H9 (cell line): Measurements from ENCODE around the gene ACTN4. TPM values are rescaled to one million over a fixed set of nuclear protein-coding genes. Genes with fewer than 3 reads are reported as not detected.
"Not testable (repeated sequence)": the region's sequence is repeated elsewhere in the genome, so short reads cannot be mapped to it uniquely, and the experiment has no call there.

Experiments used
- DNase-seq: peaks from one replicate; pipeline ENCODE4 v3.0.0-alpha.2; 2017
- H2AFZ ChIP-seq: one replicate; pipeline ENCODE4 v1.6.1; 2013; ENCODE audit warnings: mild to moderate bottlenecking, low read length, control low read depth, moderate library complexity
- H2AK5ac ChIP-seq: 2 replicates; pipeline ENCODE4 v1.6.1; 2013; ENCODE audit warnings: low read length, control low read depth, mixed read lengths; ENCODE audit not compliant: insufficient read length
- H2BK120ac ChIP-seq: one replicate; pipeline ENCODE4 v1.6.1; 2013; ENCODE audit warnings: low read depth, mild to moderate bottlenecking, low read length, control low read depth, inconsistent platforms; ENCODE audit not compliant: poor library complexity, severe bottlenecking
- H2BK12ac ChIP-seq: 2 replicates; pipeline ENCODE4 v1.6.1; 2013; ENCODE audit warnings: low read length, control low read depth, mixed read lengths, low read depth; ENCODE audit not compliant: insufficient read length
- H2BK15ac ChIP-seq: 2 replicates; pipeline ENCODE4 v1.6.1; 2013; ENCODE audit warnings: low read depth, low read length, control low read depth
- H2BK20ac ChIP-seq: one replicate; pipeline ENCODE4 v1.6.1; 2013; ENCODE audit warnings: low read depth, mild to moderate bottlenecking, low read length, control low read depth, inconsistent platforms; ENCODE audit not compliant: poor library complexity, severe bottlenecking
- H2BK5ac ChIP-seq: 2 replicates; pipeline ENCODE4 v1.6.1; 2013; ENCODE audit warnings: low read length, control low read depth, mixed read lengths; ENCODE audit not compliant: insufficient read length
- H3K14ac ChIP-seq: 2 replicates; pipeline ENCODE4 v1.6.1; 2013; ENCODE audit warnings: low read length, control low read depth; ENCODE audit not compliant: insufficient read depth
- H3K18ac ChIP-seq: 2 replicates; pipeline ENCODE4 v1.6.1; 2013; ENCODE audit warnings: low read depth, mild to moderate bottlenecking, mixed read lengths, low read length, control low read depth; ENCODE audit not compliant: insufficient read length
- H3K23ac ChIP-seq: 2 replicates; pipeline ENCODE4 v1.6.1; 2013; ENCODE audit warnings: low read length, control low read depth, mixed read lengths, low read depth; ENCODE audit not compliant: insufficient read length
- H3K23me2 ChIP-seq: 2 replicates; pipeline ENCODE4 v1.6.1; 2013; ENCODE audit warnings: low read depth, mild to moderate bottlenecking, mixed read lengths, low read length, control low read depth; ENCODE audit not compliant: insufficient read length, poor library complexity, severe bottlenecking
- H3K27ac ChIP-seq: 2 replicates; pipeline ENCODE4 v1.5.1; 2013; ENCODE audit warnings: low read length, control low read depth, mixed read lengths, low read depth; ENCODE audit not compliant: insufficient read length
- H3K27me3 ChIP-seq: 2 replicates; pipeline ENCODE4 v1.6.1; 2013; ENCODE audit warnings: low read length, control low read depth, inconsistent platforms; ENCODE audit not compliant: insufficient read depth
- H3K4ac ChIP-seq: 2 replicates; pipeline ENCODE4 v1.6.1; 2013; ENCODE audit warnings: low read depth, mild to moderate bottlenecking, control low read depth, inconsistent platforms, low read length, moderate library complexity
- H3K4me1 ChIP-seq: 2 replicates; pipeline ENCODE4 v1.6.1; 2013; ENCODE audit warnings: low read length, control low read depth, inconsistent platforms; ENCODE audit not compliant: insufficient read depth
- H3K4me2 ChIP-seq: 2 replicates; pipeline ENCODE4 v1.6.1; 2013; ENCODE audit warnings: low read length, control low read depth, mixed read lengths; ENCODE audit not compliant: insufficient read length, insufficient read depth
- H3K56ac ChIP-seq: 2 replicates; pipeline ENCODE4 v1.6.1; 2013; ENCODE audit warnings: low read depth, mild to moderate bottlenecking, mixed read lengths, low read length, control low read depth; ENCODE audit not compliant: insufficient read length
- H3K79me1 ChIP-seq: 2 replicates; pipeline ENCODE4 v1.6.1; 2013; ENCODE audit warnings: low read depth, mild to moderate bottlenecking, moderate library complexity, low read length, control low read depth, inconsistent platforms; ENCODE audit not compliant: insufficient read depth, poor library complexity, severe bottlenecking
- H3K79me2 ChIP-seq: 2 replicates; pipeline ENCODE4 v1.6.1; 2013; ENCODE audit warnings: low read length, control low read depth, inconsistent platforms; ENCODE audit not compliant: insufficient read depth
- H3K9ac ChIP-seq: 2 replicates; pipeline ENCODE4 v1.6.1; 2013; ENCODE audit warnings: low read length, control low read depth, mixed read lengths; ENCODE audit not compliant: insufficient read length; ENCODE audit errors: extremely low read depth
- H3K9me3 ChIP-seq: one replicate; pipeline ENCODE4 v1.6.1; 2013; ENCODE audit warnings: low read depth, low read length, inconsistent platforms; ENCODE audit not compliant: control insufficient read depth
- H3T11ph ChIP-seq: one replicate; pipeline ENCODE4 v1.6.1; 2013; ENCODE audit warnings: mild to moderate bottlenecking, low read length, control low read depth, inconsistent platforms
- H4K20me1 ChIP-seq: one replicate; pipeline ENCODE4 v1.6.1; 2013; ENCODE audit not compliant: control insufficient read depth, insufficient read length, insufficient read depth
- H4K5ac ChIP-seq: 2 replicates; pipeline ENCODE4 v1.6.1; 2013; ENCODE audit warnings: low read depth, mild to moderate bottlenecking, mixed read lengths, low read length, control low read depth; ENCODE audit not compliant: insufficient read length
- H4K8ac ChIP-seq: replicated peaks from 2 replicates; pipeline ENCODE4 v1.6.1; 2013; ENCODE audit warnings: low read length, control low read depth, mixed read lengths, low read depth; ENCODE audit not compliant: insufficient read length
- H4K91ac ChIP-seq: 2 replicates; pipeline ENCODE4 v1.6.1; 2013; ENCODE audit warnings: low read depth, mild to moderate bottlenecking, moderate library complexity, mixed read lengths, low read length, control low read depth; ENCODE audit not compliant: insufficient read length
- H3K27ac Mint-ChIP-seq, 3 experiments: 2 replicates in 2 of 3; 3 replicates in 1 of 3; pipeline ENCODE4 v1.8.0; 2020 to 2021; ENCODE audit warnings: mixed read lengths in 3 of 3, mild to moderate bottlenecking in 1 of 3, moderate library complexity in 1 of 3
- H3K27me3 Mint-ChIP-seq: 2 replicates; pipeline ENCODE4 v1.8.0; 2021; ENCODE audit warnings: low read depth, mild to moderate bottlenecking, moderate library complexity, mixed read lengths
- H3K36me3 Mint-ChIP-seq, 3 experiments: 2 replicates in 2 of 3; 3 replicates in 1 of 3; pipeline ENCODE4 v1.8.0; 2020 to 2021; ENCODE audit warnings: low read depth in 3 of 3, mixed read lengths in 3 of 3; ENCODE audit not compliant: insufficient read depth in 1 of 3
- H3K4me1 Mint-ChIP-seq, 2 experiments: 2 replicates each; pipeline ENCODE4 v1.8.0; 2020; ENCODE audit warnings: mixed read lengths in 2 of 2
- H3K4me3 Mint-ChIP-seq, 2 experiments: 2 replicates in 1 of 2; 3 replicates in 1 of 2; pipeline ENCODE4 v1.8.0; 2020 to 2021; ENCODE audit warnings: mild to moderate bottlenecking in 2 of 2, mixed read lengths in 2 of 2, moderate library complexity in 1 of 2
- H3K9me3 Mint-ChIP-seq, 2 experiments: 2 replicates in 1 of 2; 3 replicates in 1 of 2; pipeline ENCODE4 v1.8.0; 2020; ENCODE audit warnings: mild to moderate bottlenecking in 2 of 2, mixed read lengths in 2 of 2, moderate library complexity in 1 of 2
- CTCF ChIP-seq: fragments of 200-600 bp; sonication (generic); conservative IDR thresholded peaks from 3 replicates; pipeline ENCODE4 v1.8.0; 2021; ENCODE audit warnings: antibody characterized with exemption, mild to moderate bottlenecking
- WGBS: extraction: QIAGEN DNeasy Blood & Tissue Kit; methylation state at CpG from one replicate; pipeline ENCODE4 v1.1.7; 2013; ENCODE audit warnings: missing lambda C conversion rate, low lambda C conversion rate, mixed read lengths; ENCODE audit not compliant: insufficient read length; ENCODE audit errors: extremely low coverage; 5-methylcytosine and 5-hydroxymethylcytosine counted together
- total RNA-seq: library from RNA; stranded (reverse); gene quantifications from 2 replicates; pipeline ENCODE4 v1.2.1, GENCODE V29; 2021

The ACTN4 gene
- total RNA-seq, 1 experiment from 2014 or later = 369 TPM

- H2BK120ac ChIP-seq = no peak overlapping the region
- H4K8ac ChIP-seq = no peak overlapping the region
- no peaks in the 10 kb centered on the region for H3K4me1 ChIP-seq
- H4K5ac ChIP-seq = no peak overlapping the region
- H3K79me1 ChIP-seq = no peaks in the 10 kb centered on the region
- WGBS = no CpG with 5 or more reads among the region's 10 CpGs
- H2BK5ac ChIP-seq = no peak overlapping the region
- no peak overlapping the region for H2AK5ac ChIP-seq
- H3K23me2 ChIP-seq = no peaks in the 10 kb centered on the region
- H3K27me3 ChIP-seq = no peaks in the 10 kb centered on the region
- H4K91ac ChIP-seq = no peak overlapping the region
- H3K18ac ChIP-seq = no peak overlapping the region
- H3K4ac ChIP-seq = no peak overlapping the region
- no peak overlapping the region for H3K23ac ChIP-seq
- no peak overlapping the region for H3K14ac ChIP-seq
- TF ChIP-seq CTCF = no peak
- Mint-ChIP-seq H3K36me3 (no peaks in the 10 kb centered on the region), H3K4me3 (no peak overlapping the region), H3K27me3 (no peaks in the 10 kb centered on the region; the same call in none of the 2 replicates), H3K4me1 (no peaks in the 10 kb centered on the region), H3K9me3 (no peaks in the 10 kb centered on the region), H3K27ac (no peak overlapping the region)
- no peak overlapping the region for H3K9ac ChIP-seq
- no peak overlapping the region for H2BK12ac ChIP-seq
- H2AFZ ChIP-seq = no peak overlapping the region
- no peaks in the 10 kb centered on the region for H4K20me1 ChIP-seq
- H3K56ac ChIP-seq = no peak overlapping the region
- no peak overlapping the region for H3K4me2 ChIP-seq
- H2BK15ac ChIP-seq = no peak overlapping the region
- H3K9me3 ChIP-seq = no peaks in the 10 kb centered on the region
- no peak overlapping the region for H2BK20ac ChIP-seq
- no peak overlapping the region for H3K27ac ChIP-seq
- no peaks in the 10 kb centered on the region for H3K79me2 ChIP-seq
- DNase-seq = no peak
- no peak overlapping the region for H3T11ph ChIP-seq
Measured at GRCh38 chr19:38759590-38760003, 112.1 kb downstream of the ACTN4 start.

GRCh38 chr19:38760805-38761517 lies 113.5 kb downstream of the ACTN4 start:
- not testable (repeated sequence) for H3K27ac Mint-ChIP-seq, H2BK20ac ChIP-seq, H3K56ac ChIP-seq, H2AFZ ChIP-seq, DNase-seq, H2BK5ac ChIP-seq, H3K4me1 Mint-ChIP-seq, H3K9me3 ChIP-seq, H2BK12ac ChIP-seq, H2BK120ac ChIP-seq, H3K79me1 ChIP-seq, H3K23me2 ChIP-seq, H2BK15ac ChIP-seq, H3K4me1 ChIP-seq, H3K27me3 Mint-ChIP-seq, H3K23ac ChIP-seq, H3K9me3 Mint-ChIP-seq, H3K36me3 Mint-ChIP-seq, H3K4me2 ChIP-seq, H3K14ac ChIP-seq, H3K18ac ChIP-seq, H3K9ac ChIP-seq, H4K8ac ChIP-seq, H4K20me1 ChIP-seq, H3K27ac ChIP-seq, H2AK5ac ChIP-seq, H4K5ac ChIP-seq, H3K4me3 Mint-ChIP-seq, H3K79me2 ChIP-seq, H3K27me3 ChIP-seq, H4K91ac ChIP-seq, H3T11ph ChIP-seq, H3K4ac ChIP-seq
- WGBS = no CpG with 5 or more reads among the region's 6 CpGs
